Parathyroid adenoma (tissue), 2 donors: ENCODE results near the gene MAPK11.
A peak's percentile ranks its signal among the peaks of the same experiment; 100 is the strongest.

ENCODE experiments used
- H2AFZ ChIP-seq: fragments of 300-600 bp; sonication (generic); one replicate; pipeline ENCODE4 v1.7.0; 2017; ENCODE audit warnings: antibody characterized with exemption, mild to moderate bottlenecking
- H3K27ac ChIP-seq: fragments of 300-600 bp; sonication (generic); one replicate; pipeline ENCODE4 v1.7.0; 2017
- H3K27me3 ChIP-seq: fragments of 300-600 bp; sonication (generic); one replicate; pipeline ENCODE4 v1.7.0; 2017; ENCODE audit warnings: low read length; ENCODE audit not compliant: control insufficient read depth, insufficient read depth
- H3K36me3 ChIP-seq: fragments of 300-600 bp; sonication (generic); one replicate; pipeline ENCODE4 v1.7.0; 2017; ENCODE audit warnings: low read length; ENCODE audit not compliant: control insufficient read depth, insufficient read depth
- H3K4me1 ChIP-seq: fragments of 300-600 bp; sonication (generic); one replicate; pipeline ENCODE4 v1.7.0; 2017; ENCODE audit warnings: control low read depth
- H3K4me2 ChIP-seq: fragments of 300-600 bp; sonication (generic); one replicate; pipeline ENCODE4 v1.7.0; 2017; ENCODE audit warnings: low read length
- H3K4me3 ChIP-seq: fragments of 300-600 bp; sonication (generic); one replicate; pipeline ENCODE4 v1.7.0; 2017; ENCODE audit warnings: low read depth, low read length
- H3K79me2 ChIP-seq: fragments of 300-600 bp; sonication (generic); one replicate; pipeline ENCODE4 v1.7.0; 2017; ENCODE audit warnings: control low read depth
- H3K9ac ChIP-seq: fragments of 300-600 bp; sonication (generic); one replicate; pipeline ENCODE4 v1.7.0; 2017; ENCODE audit warnings: mild to moderate bottlenecking
- H3K9me3 ChIP-seq: fragments of 300-600 bp; sonication (generic); one replicate; pipeline ENCODE4 v1.7.0; 2017; ENCODE audit warnings: low read length; ENCODE audit not compliant: control insufficient read depth
- TF ChIP-seq, protein P1 (sequence below): fragments of 300-600 bp; sonication (generic); IDR thresholded peaks from one replicate; pipeline ENCODE4 v1.7.0; 2017; ENCODE audit warnings: antibody characterized with exemption, mild to moderate bottlenecking
- donor health status: primary hyperparathyroidism.

The MAPK11 gene

DNA sequence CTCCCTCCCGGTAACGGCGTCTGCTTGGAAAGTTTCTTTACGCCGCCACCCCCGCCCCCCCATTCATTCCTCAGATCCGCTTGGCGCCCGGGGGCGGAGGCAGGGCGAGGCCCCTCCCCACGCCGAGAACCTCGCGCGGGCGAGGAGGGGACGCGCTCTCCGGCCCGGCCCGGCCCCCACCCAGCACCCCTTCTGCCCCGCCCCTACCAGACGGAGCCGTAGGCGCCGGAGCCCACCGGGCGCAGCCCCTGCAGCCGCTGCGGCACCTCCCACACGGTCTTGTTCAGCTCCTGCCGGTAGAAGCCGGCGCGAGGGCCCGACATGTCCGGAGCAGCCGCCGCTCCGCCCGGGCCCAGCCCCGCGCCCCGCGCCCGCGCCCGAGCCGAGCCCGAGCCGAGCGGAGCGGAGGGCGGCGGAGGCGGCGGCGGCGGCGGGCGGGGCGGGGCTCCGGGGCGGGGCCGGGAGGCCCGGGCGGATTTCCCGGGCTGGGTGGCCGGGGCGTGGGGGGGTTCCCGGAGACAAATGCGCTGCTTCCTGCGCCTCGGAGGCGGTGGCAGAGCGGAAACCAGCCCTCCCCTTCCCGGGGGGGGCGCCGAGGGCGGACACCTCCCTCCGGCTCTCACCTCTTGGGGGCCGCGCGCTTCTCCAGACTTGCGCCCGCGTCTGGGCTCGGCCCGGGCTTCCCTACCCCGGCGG, at the start of gene MAPK11:
TSS of gene MAPK11 (minus strand) at position 411 of the 696 bp plus-strand sequence. CDS start at position 323, 88 bp downstream.
- Histone ChIP-seq H2AFZ (peak within 1 kb of the TSS; percentile 64), H3K27ac (peak within 1 kb of the TSS; percentile 74), H3K4me3 (peak within 1 kb of the TSS; percentile 57), H3K4me1 (peaks cover 3% of the 10 kb centered on the region), H3K9me3 (no peaks in the 10 kb centered on the region), H3K4me2 (peak within 1 kb of the TSS; percentile 92), H3K79me2 (no peaks in the 10 kb centered on the region), H3K9ac (peak within 1 kb of the TSS; percentile 37), H3K36me3 (no peaks in the 10 kb centered on the region), H3K27me3 (no peaks in the 10 kb centered on the region)
- TF ChIP-seq, protein P1, sequence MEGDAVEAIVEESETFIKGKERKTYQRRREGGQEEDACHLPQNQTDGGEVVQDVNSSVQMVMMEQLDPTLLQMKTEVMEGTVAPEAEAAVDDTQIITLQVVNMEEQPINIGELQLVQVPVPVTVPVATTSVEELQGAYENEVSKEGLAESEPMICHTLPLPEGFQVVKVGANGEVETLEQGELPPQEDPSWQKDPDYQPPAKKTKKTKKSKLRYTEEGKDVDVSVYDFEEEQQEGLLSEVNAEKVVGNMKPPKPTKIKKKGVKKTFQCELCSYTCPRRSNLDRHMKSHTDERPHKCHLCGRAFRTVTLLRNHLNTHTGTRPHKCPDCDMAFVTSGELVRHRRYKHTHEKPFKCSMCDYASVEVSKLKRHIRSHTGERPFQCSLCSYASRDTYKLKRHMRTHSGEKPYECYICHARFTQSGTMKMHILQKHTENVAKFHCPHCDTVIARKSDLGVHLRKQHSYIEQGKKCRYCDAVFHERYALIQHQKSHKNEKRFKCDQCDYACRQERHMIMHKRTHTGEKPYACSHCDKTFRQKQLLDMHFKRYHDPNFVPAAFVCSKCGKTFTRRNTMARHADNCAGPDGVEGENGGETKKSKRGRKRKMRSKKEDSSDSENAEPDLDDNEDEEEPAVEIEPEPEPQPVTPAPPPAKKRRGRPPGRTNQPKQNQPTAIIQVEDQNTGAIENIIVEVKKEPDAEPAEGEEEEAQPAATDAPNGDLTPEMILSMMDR = no peak

DNA sequence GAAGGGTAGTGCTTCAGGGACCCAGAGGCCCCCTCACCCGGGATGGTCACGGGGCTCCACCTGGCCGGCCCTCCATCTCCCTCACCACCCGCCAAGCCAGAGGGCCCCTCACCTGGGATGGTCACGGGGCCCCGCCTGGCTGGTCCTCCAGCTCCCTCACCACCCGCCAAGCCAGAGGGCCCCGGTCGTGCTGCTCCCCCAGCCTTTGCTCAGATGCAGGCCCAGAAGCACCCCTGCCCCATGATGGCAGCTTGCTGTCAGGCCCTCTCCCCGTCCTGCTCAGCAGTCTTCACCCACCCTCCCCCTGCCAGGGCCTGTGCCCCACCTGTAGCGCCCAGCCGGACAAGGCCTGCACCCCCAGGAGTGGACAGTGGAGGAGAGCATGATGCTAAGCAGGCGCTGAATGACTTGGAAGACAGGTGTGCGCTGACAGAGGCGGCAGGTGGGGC, 49.3 kb upstream of the MAPK11 start:
- H3K4me1 ChIP-seq = no peaks in the 10 kb centered on the region
- H2AFZ ChIP-seq = no peak overlapping the region
- H3K27me3 ChIP-seq = no peaks in the 10 kb centered on the region
- no peak overlapping the region for H3K4me3 ChIP-seq
- no peak overlapping the region for H3K9ac ChIP-seq
- H3K27ac ChIP-seq = no peak overlapping the region
- no peaks in the 10 kb centered on the region for H3K79me2 ChIP-seq
- no peaks in the 10 kb centered on the region for H3K36me3 ChIP-seq
- no peaks in the 10 kb centered on the region for H3K9me3 ChIP-seq
- no peak overlapping the region for H3K4me2 ChIP-seq
- TF ChIP-seq, protein P1 = no peak

DNA sequence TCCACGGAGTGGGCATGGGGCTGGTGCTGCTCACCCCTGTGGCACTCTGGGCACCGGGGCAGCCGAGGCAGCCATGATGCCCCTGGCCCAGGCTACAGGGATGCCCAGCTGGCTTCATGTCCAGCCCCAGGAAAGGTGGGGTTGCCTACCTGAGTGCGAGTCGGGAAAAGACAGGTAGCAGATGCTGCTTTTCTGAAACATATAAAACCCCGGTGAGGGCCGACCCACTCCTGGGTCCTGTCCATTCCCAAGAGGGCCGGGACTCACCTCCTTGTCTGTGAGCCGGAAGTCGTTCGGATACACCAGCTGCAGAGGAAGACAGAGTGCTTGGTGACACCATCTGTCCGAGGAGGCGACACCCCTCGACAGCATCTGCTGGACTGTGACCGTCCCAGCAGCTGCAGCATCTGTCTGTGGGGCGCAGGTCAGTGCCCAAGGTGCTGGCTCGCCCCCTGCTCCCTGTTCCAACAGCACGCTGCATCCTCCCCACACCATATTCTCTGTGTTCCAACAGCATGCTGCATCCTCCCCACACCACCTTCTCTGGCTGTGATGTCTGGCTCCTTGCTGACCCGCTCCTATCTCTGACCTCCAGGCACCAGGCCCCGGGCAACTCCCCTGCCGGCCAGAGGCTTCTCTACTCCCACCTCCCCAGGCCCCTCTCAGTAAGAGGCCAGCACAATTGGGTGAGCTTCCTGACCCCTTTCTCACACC, 48.7 kb upstream of the MAPK11 start:
- no peak overlapping the region for H3K4me2 ChIP-seq
- TF ChIP-seq, protein P1 = no peak
- H2AFZ ChIP-seq = no peak overlapping the region
- H3K27me3 ChIP-seq = no peaks in the 10 kb centered on the region
- H3K4me1 ChIP-seq = no peaks in the 10 kb centered on the region
- H3K4me3 ChIP-seq = no peak overlapping the region
- no peaks in the 10 kb centered on the region for H3K9me3 ChIP-seq
- no peak overlapping the region for H3K27ac ChIP-seq
- H3K79me2 ChIP-seq = no peaks in the 10 kb centered on the region
- H3K36me3 ChIP-seq = no peaks in the 10 kb centered on the region
- H3K9ac ChIP-seq = no peak overlapping the region

DNA sequence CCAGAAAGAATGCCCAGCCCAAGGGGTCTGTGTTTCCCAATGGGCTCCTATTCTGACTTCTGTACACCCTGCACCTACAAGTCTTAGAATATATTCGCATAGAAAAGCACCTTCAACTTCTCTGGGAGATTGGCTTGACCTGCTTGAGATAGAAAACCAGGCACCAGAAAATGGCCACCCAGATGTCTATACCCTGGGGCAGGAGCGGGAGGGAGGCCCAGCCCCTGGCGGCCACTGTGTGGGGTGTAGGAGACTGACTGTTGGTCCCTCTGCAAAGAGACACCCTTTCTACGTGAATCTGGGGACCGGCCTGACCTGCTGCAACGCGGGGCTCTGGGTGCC, 48.1 kb upstream of the MAPK11 start:
- Histone ChIP-seq H2AFZ (no peak overlapping the region), H3K27ac (no peak overlapping the region), H3K4me2 (no peak overlapping the region), H3K9me3 (no peaks in the 10 kb centered on the region), H3K36me3 (no peaks in the 10 kb centered on the region), H3K4me3 (no peak overlapping the region), H3K79me2 (no peaks in the 10 kb centered on the region), H3K27me3 (no peaks in the 10 kb centered on the region), H3K9ac (no peak overlapping the region), H3K4me1 (no peaks in the 10 kb centered on the region)
- TF ChIP-seq, protein P1 = no peak
